NCI-H1436 (cell line): ENCODE results near the gene GPR152.
A peak's percentile ranks its signal among the peaks of the same experiment; 100 is the strongest.
"Not testable (repeated sequence)": the region's sequence is repeated elsewhere in the genome, so short reads cannot be mapped to it uniquely, and the experiment has no call there.

Experiments used
- DNase-seq: peaks from one replicate; lab custom pipeline; 2025; lab: John Stamatoyannopoulos, UW

GPR152 gene

DNA sequence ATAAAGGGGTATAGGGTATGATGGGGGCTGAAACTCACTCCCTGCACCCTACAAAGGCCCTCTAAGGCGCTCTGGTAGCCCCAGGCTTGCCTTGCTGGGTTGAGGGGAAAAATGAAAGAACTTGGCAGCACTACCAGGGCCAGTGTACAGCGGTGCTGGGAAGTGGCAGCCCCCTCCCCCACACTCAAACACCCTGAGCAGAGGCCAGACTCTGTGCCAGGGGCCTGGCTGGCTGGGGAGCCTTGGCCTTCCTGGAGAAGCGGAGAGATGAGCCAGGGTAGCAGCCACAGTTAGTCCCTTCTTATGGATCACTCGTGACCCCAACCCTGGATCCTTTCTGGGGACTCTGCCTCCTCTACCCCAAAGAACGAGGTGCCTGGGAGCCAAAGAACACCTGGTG, 13.8 kb upstream of the GPR152 start:
- DNase-seq = no peak

- not testable (repeated sequence) for DNase-seq
These were observed 13.0 kb upstream of the GPR152 start for GRCh38 chr11:67465530-67465929.

DNA sequence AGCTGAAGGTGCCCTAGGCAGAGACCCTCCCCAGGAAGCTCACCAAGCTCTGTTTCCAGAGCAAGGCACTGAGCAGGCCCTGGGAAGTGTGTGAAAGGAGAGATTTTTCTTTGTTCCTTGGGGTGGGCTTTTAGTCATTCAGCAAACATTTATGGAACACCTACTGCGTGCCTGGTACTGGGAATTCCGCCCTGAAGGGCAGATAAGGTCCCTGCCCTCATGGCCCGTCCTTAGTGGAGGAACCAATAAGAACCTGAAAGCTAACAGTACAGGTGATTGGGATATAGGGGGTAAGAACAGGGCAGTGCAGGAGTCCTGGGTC, 12.6 kb upstream of the GPR152 start:
- no peak for DNase-seq

- peak; percentile 89 for DNase-seq
These were observed 12.1 kb upstream of the GPR152 start for GRCh38 chr11:67464411-67465188.

DNA sequence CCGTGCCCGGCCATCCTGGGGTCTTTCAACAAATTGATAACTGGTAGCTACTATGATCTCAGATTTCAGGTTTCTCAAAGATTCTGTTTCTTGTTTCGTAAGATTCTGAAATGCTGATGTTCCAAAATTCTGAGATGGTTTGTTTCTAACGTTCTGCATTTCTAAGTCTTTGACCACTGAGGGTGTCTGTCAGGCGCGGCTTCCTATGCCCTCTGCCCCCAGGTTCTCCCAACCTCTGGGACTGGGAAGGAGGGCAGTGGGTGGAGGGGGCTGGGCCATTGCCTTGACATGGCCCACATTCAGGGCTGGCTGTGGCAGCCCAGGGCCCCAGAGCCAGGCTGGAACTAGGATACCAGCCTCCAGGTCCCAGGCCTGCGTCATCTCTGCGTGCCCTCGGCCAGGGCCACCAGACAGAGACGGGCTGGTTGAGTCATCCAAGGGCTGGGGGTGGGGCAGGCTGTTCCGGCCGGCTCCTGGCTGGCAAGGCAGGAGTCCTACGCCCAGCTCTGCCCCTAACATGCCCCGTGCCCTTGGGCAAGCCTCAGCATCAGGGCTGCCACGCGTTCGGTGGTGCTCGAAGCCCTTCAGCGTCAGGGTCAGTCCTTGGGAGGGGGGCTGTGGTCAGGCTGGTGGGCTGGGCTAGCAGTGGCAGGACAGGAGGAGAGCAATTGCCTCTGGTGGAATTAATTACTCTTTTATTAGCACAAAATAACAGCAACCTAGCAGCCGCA, 11.3 kb upstream of the GPR152 start:
- no peak for DNase-seq

GRCh38 chr11:67463186-67463585, 10.7 kb upstream of the GPR152 start:
- DNase-seq = no peak

DNA sequence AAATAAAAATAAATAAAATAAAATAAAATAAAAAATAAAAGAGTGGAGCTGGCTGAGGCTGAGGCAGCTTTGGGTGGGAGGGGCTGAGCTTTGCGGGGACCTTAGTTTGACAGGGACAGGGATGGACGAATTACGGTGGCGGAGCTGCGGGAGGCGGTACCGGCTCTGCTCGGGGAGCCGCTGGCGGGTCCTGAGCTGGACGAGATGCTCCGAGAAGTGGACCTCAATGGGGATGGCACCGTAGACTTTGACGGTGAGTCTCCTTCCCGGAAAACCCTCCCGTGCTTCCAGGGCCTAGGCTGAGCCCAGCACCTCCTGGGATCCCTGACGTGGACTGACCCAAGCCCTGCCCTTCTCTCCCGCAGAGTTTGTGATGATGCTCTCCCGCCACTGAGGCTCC, 5.7 kb upstream of the GPR152 start:
- DNase-seq = no peak

GRCh38 chr11:67457453-67457852, 4.9 kb upstream of the GPR152 start:
- DNase-seq = no peak

DNA sequence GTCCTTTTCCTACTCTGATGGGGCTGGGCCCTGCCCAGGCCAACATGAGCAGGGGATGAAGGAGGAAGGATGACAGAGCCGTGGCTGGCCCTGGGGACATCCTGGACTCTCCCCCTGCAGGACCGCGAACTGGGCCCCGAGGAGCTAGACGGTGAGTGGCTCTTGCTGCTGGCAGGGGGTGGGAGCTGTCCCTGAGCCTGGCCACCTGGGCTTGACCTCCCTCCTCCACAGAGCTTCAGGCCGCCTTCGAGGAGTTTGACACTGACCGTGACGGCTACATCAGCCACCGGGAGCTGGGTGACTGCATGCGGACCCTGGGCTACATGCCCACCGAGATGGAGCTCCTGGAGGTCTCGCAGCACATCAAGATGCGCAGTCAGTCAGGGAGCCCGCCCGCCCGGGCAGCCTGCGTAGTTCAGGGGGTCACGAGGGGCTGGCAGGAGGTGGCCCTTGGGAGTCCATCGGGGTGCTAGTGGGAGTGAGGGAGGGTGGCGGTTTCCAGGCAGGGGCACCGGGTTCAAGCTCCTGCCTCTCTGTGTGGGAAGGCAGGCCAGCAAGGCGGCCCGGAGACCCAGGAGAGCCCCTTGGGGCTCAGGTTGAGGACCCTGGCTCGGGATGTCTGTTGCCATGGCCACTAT, 3.7 kb upstream of the GPR152 start:
- DNase-seq = no peak

GRCh38 chr11:67455054-67455453, 2.5 kb upstream of the GPR152 start, which contains the start of gene CABP4:
Gene CABP4, plus strand, starts transcription at chr11:67455354. Its CDS starts 70 bp downstream, at chr11:67455424.
- no peak for DNase-seq

DNA sequence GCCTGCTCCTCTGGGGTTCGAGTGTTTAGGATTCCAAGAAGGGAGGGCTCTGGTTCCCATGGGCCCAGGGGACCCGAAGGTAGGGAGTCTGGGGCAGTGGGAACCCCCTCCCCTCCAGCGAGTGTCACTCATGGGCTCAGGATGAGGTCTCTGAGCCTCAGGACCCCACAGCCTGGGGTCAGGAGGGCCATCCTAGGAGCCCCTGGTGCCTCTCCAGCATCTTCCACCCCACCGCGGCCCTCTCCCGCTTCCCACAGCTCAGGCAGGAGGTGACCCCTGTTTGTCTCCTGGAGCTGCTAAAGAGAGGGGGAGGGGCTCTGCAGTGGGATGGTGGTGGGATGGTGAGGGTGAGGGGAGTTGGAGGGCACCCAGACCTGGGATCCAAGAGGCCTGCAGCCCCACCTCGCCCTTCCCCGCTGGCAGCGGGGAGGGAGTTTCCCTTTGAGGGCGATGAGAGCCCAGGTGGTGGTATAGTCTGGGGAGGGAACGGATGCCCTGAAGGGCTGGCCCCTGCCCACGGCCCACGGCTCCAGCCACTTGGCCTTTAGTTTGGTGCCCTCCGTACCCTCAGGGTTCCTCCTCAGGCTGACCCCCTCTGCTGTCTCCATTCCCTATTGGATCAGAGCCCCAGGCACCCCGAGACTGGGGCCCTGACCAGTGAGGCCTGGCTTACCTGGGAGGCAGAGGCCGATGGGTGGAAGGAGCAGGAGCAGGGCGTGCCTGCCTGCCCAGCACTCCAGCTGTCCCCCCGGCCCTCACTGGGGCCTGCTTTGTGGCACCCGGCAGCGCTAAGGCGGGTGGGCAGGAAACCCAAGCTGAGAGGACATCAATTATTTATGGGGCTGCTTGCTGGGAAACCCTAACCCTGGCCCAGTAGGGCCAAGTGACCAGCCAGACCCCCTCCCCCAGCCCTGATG, 1.5 kb upstream of the GPR152 start:
- no peak for DNase-seq

DNA sequence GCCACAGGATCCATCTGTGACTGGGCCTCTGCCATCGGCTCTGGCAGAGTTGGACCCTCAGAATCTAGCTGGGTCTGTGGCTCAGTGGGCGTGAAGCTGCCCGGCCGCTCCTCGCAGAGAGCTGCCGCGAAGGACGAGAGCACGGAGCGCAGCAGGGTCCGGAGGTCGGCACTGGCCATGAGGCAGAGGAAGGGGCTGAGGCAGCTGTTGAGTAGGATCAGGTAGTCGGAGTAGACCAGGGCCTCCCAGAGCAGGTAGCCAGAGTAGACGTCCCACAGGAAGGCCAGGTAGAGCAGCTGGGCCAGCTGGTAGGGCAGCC, 912 bp downstream of the GPR152 start:
- DNase-seq = no peak

DNA sequence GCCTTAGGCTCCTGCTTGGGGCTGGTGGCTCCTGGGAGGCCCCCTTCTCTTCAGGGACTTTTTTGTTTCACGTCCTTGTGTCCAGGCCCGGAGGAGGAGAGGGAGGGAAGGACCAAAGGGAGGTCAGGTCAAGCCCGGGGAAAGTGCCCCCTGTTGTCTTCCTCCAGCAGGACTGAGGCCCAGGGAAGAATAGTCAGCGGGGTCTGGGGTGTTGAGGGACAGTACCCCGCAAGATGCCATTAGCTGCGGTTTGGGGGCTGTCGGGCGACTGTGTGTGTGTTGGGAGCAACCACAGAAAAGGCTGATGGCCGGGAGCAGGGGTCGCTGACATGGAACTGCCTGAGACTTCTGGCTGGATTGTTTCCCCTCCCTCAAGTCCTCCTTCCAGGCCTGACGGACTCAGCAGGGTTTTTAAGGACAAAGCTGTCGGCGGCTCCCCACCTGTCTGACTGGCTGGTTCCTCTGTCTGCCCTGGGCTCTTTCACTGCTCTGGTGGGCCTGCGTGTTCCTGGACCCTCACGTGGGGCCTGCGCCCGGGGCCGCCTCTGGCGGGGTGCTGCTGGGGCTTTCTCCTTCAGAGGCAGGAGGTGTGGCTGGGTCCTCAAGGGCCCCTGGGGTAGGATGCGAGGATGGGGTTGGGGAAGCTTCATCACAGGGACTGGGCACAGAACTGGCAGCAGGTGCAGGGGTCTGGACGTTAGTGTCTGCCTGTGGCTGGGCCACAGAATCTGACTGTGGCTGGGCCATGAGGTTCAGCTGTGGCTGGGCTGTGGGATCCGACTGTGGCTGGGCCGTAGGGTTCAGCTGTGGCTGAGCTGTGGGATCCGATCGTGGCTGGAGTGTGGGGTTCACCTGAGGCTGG, 1.5 kb downstream of the GPR152 start:
- no peak for DNase-seq

DNA sequence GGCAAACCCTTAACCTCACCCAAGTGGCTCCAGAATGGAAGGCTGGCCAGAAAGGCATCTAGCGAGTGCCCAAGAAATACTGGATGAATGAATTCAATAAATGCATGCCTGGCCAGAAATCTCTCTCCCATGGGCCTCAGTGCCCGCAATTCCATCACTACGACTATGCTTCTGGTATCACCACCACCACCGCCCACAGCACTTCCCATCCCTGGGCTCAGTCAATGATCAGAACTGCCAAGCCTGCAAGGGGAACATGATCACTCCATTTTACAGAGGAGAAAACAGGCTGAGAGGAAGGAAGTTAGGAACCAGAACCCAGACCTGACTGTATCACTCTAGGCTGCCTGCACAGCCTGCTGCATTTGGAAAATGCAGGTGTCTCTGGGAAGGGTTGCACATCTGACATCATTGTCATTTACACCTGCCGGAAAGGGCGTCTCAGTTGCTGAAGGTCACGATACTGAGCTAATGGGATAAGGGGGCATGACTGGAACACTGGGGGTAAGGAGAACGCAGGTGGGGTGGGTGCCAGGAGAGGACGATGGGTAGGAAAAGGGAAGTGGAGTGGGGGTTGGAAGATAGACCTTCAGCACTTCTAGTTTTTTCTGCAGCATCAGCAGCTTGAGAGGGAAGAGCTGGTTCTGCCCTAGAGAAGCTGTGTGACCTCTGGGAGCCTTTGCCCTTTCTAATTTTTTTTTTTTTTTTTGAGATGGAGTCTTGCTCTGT, 3.2 kb downstream of the GPR152 start:
- peak; percentile 24 for DNase-seq

DNA sequence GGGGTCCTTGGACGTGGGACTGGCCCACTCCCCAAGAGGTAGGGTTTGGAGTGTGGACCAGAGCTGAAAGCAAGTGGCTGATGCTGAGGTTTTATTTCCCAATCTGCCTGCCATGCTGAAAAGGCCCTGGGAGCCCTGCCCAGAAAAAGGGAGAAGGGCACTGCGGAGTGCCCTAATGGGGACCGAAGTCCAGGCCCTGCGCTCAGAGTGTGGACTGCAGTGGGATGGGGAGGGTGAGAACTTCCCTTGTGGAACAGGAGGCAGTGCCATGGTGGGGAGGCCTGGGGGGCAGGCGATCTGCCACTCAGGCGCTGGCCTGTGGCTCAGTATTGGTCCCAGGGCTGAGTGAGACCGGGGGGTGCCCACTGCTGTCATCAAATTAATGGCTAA, 4.3 kb downstream of the GPR152 start:
- no peak for DNase-seq

DNA sequence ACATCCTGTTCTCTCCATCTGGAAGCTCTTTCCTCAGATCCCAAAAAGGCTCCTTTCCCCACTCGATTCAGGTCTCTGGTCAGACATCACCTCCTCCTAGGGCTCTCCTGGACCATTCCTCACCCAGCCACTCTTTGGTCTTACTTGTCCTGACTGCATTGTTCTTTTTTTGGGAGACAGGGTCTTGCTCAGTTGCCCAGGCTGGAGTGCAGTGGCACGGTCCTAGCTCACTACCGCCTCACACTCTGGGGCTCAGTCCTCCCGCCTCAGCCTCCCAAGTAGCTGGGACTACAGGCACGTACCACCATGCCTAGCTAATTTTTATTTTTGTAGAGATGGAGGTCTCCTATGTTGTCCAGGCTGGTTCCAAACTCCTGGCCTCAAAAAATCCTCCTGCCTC, 7.0 kb downstream of the GPR152 start:
- no peak for DNase-seq

GRCh38 chr11:67442504-67443404, 9.8 kb downstream of the GPR152 start:
- DNase-seq = no peak

DNA sequence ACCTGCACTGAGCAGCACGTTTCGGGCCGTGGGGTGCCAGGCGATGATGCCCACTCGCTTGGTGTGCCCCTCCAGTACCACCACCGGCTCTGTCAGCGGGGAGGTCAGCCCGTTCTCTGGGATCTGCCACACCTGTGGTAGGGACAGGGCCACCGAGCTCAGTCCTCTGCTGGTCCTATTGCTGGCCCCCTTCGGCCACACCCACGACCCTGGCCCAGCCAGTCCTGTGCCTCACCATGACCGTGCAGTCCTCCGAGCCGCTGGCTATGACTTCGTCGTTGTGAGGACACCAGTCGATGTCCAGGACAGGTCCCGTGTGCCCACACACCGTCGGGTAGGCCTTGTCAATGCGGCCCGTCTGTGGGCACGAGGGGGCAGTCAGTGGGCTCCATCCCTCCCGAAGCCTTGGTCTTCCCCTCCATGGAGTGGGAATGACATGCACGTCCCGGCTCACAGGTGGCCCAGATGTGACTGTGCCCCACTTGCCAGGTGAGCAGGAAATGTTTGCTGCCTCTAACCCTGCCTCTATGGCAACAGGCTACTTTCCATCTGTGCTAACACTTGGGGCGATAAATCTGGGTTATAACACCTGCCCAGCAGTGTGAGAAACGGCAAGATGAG, 10.7 kb downstream of the GPR152 start:
- DNase-seq = no peak

GRCh38 chr11:67441098-67441563, 11.4 kb downstream of the GPR152 start:
- no peak for DNase-seq
